Calu3 (cell line): ENCODE measurements around the gene ERC2. TPM values are rescaled to one million over a fixed set of nuclear protein-coding genes. Genes with fewer than 3 reads are reported as not detected.

Experiments used
- BruUV-seq: library from RNA; stranded (reverse); fragments of 400-500 nt; replicated peaks from 2 replicates; lab custom pipeline; 2021; lab: Mats Ljungman, UMichigan
- CTCF ChIA-PET: fragments of 300-600 bp; sonication (Branson Sonifier 250); formaldehyde crosslinking; loops from one replicate; lab custom pipeline; 2022; ENCODE audit warnings: antibody characterized with exemption; lab: Charles Lee
- DNase-seq: peaks from one replicate; pipeline ENCODE4 v3.0.0; 2022
- H3K27ac Mint-ChIP-seq: one replicate; pipeline ENCODE4 v1.8.0; 2022; ENCODE audit warnings: mixed read lengths; ENCODE audit not compliant: unreplicated experiment
- H3K27me3 Mint-ChIP-seq: one replicate; pipeline ENCODE4 v1.8.0; 2022; ENCODE audit warnings: mixed read lengths; ENCODE audit not compliant: unreplicated experiment
- H3K36me3 Mint-ChIP-seq: one replicate; pipeline ENCODE4 v1.8.0; 2022; ENCODE audit warnings: mild to moderate bottlenecking, moderate library complexity, mixed read lengths; ENCODE audit not compliant: insufficient read depth, unreplicated experiment
- H3K4me1 Mint-ChIP-seq: one replicate; pipeline ENCODE4 v1.8.0; 2022; ENCODE audit warnings: mild to moderate bottlenecking, low read depth, mixed read lengths; ENCODE audit not compliant: unreplicated experiment
- H3K4me3 Mint-ChIP-seq: one replicate; pipeline ENCODE4 v1.8.0; 2022; ENCODE audit warnings: mild to moderate bottlenecking, low read depth, moderate library complexity, mixed read lengths; ENCODE audit not compliant: unreplicated experiment
- H3K9me3 Mint-ChIP-seq: one replicate; pipeline ENCODE4 v1.8.0; 2022; ENCODE audit warnings: low read depth, mixed read lengths; ENCODE audit not compliant: unreplicated experiment
- intact Hi-C: fragments of 100-400 bp; cut with micrococcal nuclease; formaldehyde crosslinking; loops from one replicate; pipeline ENCODE4 v1.10.0; 2022; ENCODE audit not compliant: unreplicated experiment
- total RNA-seq: library from RNA; stranded (reverse); gene quantifications from 2 replicates; pipeline ENCODE4 v1.2.3, GENCODE V29; 2022
- TF ChIP-seq, protein P1 (sequence below): fragments of 200-600 bp; IDR thresholded peaks from one replicate; pipeline ENCODE4 v1.8.0; 2022; ENCODE audit warnings: antibody characterized with exemption; ENCODE audit not compliant: unreplicated experiment

ERC2 gene
- total RNA-seq, 1 experiment from 2014 or later: 0.73 TPM

- Mint-ChIP-seq H3K9me3 (no peaks in the 10 kb centered on the region), H3K4me3 (no peak overlapping the region), H3K27ac (no peak overlapping the region), H3K4me1 (no peaks in the 10 kb centered on the region), H3K27me3 (no peaks in the 10 kb centered on the region), H3K36me3 (no peaks in the 10 kb centered on the region)
- no TSS peak for BruUV-seq
- TF ChIP-seq, protein P1, sequence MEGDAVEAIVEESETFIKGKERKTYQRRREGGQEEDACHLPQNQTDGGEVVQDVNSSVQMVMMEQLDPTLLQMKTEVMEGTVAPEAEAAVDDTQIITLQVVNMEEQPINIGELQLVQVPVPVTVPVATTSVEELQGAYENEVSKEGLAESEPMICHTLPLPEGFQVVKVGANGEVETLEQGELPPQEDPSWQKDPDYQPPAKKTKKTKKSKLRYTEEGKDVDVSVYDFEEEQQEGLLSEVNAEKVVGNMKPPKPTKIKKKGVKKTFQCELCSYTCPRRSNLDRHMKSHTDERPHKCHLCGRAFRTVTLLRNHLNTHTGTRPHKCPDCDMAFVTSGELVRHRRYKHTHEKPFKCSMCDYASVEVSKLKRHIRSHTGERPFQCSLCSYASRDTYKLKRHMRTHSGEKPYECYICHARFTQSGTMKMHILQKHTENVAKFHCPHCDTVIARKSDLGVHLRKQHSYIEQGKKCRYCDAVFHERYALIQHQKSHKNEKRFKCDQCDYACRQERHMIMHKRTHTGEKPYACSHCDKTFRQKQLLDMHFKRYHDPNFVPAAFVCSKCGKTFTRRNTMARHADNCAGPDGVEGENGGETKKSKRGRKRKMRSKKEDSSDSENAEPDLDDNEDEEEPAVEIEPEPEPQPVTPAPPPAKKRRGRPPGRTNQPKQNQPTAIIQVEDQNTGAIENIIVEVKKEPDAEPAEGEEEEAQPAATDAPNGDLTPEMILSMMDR: no peak
- intact Hi-C loops: no loop called here
- DNase-seq: no peak
- CTCF ChIA-PET: no interaction called here
Observed at GRCh38 chr3:56001537-56001936, 466.7 kb downstream of the ERC2 start.

DNA sequence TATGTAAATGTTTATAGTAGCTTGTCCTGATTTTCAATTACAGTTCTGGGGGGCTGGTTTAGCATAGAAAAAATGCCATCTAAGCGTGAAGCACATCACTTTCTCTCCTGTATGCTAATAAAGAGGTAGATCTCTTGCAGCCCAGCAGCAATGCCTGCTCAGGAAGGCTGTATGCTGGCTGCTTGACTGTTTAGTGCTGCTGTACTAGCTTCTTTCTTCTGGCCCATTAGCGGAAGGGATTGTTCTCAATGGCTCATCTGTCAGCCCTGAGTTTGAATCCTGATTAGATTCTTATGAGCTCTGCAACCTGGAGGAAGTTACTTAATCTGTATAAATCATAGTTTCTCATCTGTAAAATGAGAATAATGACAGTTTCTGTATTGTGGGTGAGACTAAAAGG lies 478.9 kb downstream of the ERC2 start:
- TF ChIP-seq, protein P1: no peak
- Mint-ChIP-seq H3K9me3 (no peaks in the 10 kb centered on the region), H3K4me1 (no peaks in the 10 kb centered on the region), H3K36me3 (no peaks in the 10 kb centered on the region), H3K27me3 (no peaks in the 10 kb centered on the region), H3K27ac (no peak overlapping the region), H3K4me3 (no peak overlapping the region)
- CTCF ChIA-PET: no interaction called here
- DNase-seq: no peak
- intact Hi-C loops: no loop called here
- no TSS peak for BruUV-seq

GRCh38 chr3:55988905-55989304 lies 479.4 kb downstream of the ERC2 start:
- H3K4me1 Mint-ChIP-seq: no peaks in the 10 kb centered on the region
- no peak overlapping the region for H3K4me3 Mint-ChIP-seq
- H3K27ac Mint-ChIP-seq: no peak overlapping the region
- CTCF ChIA-PET: no interaction called here
- DNase-seq: no peak
- H3K36me3 Mint-ChIP-seq: no peaks in the 10 kb centered on the region
- H3K27me3 Mint-ChIP-seq: no peaks in the 10 kb centered on the region
- H3K9me3 Mint-ChIP-seq: no peaks in the 10 kb centered on the region
- intact Hi-C loops: no loop called here
- BruUV-seq: no TSS peak
- TF ChIP-seq, protein P1: no peak

DNA sequence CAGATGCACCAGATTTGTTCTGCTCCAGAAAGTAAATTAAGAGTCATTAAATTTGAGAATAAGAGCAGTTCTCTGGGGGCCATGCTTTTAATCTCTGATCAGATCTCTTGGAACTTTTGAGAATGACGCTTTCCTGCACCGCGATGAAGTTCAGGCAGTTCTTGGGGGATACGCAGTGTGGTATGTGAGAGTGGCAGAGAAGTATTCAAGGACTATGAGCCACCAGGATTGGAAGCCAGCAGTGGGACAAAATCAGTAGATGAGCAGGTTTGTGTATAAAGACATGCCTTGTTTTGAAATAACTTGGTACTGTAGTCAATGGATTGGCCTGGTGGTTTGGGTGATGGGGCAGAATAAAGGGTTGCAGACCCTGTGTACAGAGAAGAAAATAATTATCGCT lies 483.6 kb downstream of the ERC2 start:
- no peaks in the 10 kb centered on the region for H3K36me3 Mint-ChIP-seq
- intact Hi-C loops: no loop called here
- no peak overlapping the region for H3K27ac Mint-ChIP-seq
- H3K9me3 Mint-ChIP-seq: no peaks in the 10 kb centered on the region
- TF ChIP-seq, protein P1: no peak
- CTCF ChIA-PET: no interaction called here
- H3K4me1 Mint-ChIP-seq: no peaks in the 10 kb centered on the region
- no TSS peak for BruUV-seq
- peaks cover 12% of the 10 kb centered on the region for H3K27me3 Mint-ChIP-seq
- no peak for DNase-seq
- no peak overlapping the region for H3K4me3 Mint-ChIP-seq
